NCI-H748 treated with DMSO at 0.1 percent for 48 hours (cell line): ENCODE results near the gene COX5B.
"Not testable (repeated sequence)": the region's sequence is repeated elsewhere in the genome, so short reads cannot be mapped to it uniquely, and the experiment has no call there.

Experiments
- DNase-seq: peaks from one replicate; lab custom pipeline; 2025; lab: John Stamatoyannopoulos, UW

The COX5B gene

GRCh38 chr2:97645695-97646629 lies at the start of gene COX5B:
Gene COX5B, plus strand, starts transcription at chr2:97646062. Its CDS starts 25 bp downstream, at chr2:97646087.
- peak; percentile 84 for DNase-seq

DNA sequence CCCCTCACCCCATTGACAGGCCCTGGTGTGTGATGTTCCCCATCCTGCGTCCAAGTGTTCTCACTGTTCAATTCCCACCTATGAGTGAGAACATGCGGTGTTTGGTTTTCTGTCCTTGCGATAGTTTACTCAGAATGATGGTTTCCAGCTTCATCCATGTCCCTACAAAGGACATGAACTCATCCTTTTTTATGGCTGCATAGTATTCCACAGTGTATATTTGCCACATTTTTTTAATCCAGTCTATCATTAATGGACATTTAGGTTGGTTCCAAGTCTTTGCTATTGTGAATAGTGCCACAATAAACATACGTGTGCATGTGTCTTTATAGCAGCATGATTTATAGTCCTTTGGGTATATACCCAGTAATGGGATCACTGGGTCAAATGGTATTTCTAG lies 49.7 kb upstream of the COX5B start:
- not testable (repeated sequence) for DNase-seq

DNA sequence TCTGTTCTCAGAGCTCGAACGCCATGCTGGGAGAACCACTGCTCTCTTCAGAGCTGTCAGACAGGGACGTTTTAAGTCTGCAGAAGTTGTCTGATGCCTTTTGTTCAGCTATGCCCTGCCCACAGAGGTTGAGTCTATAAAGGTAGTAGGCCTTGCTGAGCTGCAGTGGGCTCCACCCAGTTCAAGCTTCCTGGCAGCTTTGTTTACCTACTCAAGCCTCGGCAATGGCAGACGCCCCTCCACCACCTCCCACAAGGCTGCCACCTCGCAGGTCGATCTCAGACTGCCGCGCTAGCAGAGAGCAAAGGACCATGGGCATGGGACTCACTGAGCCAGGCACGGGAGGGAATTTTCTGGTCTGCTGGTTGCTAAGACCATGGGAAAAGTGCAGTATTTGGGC lies 44.3 kb upstream of the COX5B start:
- DNase-seq, result not testable (repeated sequence)

DNA sequence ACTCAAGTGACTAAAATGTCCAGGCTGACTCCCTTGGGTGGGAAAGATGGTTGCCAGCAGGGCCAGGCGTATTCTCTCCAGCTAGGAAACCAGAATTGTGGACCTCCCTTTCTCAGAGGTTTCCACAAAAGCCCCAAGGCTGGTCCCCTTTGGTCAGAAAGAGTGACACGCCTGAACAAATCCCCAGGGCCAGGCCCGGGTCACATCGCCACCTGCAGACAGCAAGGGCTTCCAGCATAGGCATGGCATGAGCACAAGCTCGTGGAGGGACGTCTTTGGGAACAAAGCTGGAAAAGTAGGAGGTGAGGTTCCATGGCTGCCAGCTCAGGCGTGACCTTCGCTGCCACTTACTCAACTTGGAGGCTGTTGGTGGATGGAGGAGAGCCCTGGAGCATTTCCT lies 40.8 kb upstream of the COX5B start:
- not testable (repeated sequence) for DNase-seq

DNA sequence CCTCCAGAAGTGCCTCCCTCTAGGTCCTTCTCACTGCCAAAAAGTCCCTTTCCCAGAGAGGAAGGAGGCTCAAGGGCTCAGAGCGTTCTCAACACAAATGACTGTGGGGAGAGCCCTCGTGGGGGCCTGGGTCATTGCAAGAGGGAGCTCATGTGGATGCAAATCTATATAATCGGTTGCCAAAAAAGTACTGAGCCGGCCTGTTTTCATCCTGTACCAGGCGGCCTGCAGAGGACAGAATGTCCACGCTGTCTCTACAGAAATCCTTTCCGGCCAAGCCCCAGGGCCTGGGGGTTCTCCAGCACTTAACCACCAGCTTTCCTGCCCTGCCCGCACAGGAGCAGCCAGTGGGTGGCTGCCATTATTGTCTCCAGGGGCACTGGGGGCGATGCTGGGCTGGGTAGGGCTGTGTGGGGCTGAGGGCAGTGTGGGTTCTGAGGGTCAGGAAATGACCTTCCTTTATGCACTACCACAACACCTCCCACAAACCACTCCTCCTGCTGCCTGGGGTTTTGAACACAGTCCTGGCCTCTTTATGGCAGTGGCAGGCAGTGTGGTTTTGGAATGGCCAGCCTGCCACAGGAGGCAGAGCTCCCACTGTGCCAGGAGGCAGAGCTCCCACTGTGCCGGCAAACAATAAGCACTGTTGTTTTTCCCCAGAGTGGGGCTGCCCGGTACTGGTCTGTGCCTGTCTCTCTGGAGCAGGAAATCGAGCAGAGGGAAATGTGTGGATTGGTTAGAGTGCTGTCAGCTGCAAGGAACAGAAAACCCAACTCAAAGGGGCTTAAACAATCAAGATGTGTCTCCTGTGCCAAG lies 40.1 kb upstream of the COX5B start:
- not testable (repeated sequence) for DNase-seq

GRCh38 chr2:97608745-97609144 lies 37.1 kb upstream of the COX5B start:
- DNase-seq, result not testable (repeated sequence)

- DNase-seq, result not testable (repeated sequence)
These were observed 34.0 kb upstream of the COX5B start for GRCh38 chr2:97611895-97612294.

DNA sequence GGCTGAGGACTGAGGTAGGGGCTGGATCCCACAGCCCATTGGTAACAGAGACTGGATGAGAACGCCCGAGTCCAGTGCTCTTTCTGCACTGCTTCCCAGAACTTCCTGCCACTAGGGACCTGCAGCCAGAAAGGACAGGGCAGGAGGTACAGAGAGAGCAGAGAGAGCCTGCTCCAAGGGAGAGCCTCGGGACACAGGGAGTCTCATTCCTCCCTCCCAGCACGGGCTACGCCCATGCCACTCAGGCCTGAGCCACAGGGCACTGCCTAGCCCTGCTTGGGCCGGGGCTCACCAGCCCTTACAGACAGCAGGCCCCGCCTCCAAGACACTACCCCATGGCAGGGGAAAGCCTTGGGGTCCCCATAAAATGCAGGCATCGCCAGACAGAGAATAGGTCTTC lies 30.1 kb upstream of the COX5B start:
- DNase-seq, result not testable (repeated sequence)

DNA sequence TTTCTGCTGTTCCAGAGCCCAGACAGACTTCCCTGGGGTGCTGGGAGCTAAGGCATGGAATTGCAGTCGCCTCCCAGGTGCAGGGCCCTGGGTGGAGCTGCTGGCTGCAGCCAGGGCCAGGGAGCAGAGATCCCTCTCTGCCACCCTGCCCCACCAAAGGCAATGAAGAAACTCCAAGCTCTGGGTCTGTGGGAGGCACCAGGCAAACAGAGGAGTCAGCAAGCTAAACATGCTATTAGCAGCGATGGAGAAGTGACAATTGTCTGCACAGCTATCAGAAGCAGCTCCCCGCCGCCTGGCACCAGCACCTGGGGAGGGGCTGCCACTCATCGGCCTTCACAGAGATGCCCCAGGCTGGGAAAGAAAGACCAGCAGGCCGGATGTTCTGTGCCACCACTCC lies 28.0 kb upstream of the COX5B start:
- no peak for DNase-seq

DNA sequence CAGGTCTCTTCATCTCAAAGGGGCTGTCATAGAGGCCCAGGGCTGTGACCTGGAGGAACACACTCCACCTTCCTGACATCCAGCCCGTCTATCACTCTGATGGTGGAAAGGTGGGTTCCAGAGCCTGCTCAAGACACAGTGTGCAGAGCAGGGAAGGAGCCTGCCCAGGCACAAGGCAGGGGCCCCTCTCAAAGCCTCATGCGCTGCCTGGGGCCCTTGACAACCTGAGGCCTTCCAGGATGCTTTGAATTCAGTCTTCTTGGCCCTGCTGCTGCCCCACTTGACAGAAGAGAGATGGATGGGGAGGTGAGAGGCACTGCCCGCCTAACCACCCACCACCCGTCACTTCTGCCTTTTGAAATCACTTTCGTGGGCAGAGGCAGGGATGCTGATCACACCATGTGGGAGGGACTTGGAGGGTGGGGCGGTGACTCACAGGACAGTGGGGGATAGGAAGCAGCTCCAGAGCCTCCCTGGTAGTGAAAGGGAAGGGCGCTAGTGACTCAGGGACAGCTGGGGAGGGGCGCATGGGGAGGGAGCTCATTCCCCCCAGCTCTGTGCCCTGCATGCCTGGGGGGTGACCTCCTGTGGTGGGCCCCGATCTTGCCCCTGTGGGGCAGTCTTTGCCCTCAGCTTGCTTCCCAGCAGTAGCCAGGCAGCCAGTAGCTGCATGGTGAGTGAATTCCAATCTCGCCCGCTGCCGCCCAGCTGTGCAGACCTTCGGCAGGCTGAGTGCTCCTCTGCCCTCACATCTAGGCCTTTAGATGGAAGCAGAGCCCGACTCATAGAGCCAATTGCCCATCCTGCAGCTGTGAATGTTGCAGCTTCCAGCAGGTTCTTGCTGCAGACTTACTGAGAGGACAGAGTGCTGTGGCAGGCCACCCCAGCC lies 26.7 kb upstream of the COX5B start:
- DNase-seq, result not testable (repeated sequence)

DNA sequence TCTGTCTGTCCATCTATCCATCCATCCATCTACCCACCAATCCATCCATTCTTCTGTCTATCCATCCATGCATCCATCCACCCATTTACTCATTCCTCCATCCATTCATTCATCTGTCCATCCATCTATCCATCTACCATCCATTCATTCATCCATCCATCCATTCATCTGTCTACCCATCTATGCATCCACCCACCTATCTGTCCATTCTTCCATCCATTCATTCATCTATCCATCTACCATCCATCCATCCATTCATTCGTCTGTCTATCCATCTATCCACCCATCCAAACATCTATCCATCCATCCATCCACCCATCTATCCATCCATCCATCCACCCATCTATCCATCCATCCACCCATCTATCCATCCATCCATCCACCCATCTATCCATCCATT lies 25.4 kb upstream of the COX5B start:
- DNase-seq, result not testable (repeated sequence)

DNA sequence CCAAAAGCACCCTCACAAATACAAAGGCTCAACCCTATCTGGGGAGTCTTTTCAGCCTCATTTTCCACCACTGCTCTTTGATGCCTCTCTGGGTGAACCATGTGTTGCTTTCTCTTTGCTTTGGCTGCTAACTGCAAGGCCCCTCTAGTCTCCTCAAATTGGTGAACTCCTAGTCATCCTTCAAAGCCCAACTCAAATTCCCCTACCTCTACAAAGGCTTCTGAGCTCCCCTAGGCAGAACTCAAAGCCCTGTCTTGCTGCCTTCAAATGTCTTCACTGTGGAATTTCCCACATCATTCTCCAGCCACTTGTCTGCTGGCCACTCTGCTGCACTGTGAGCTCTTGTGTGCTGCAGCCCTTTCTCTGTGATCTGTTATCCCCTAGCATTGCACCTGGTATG lies 22.9 kb upstream of the COX5B start:
- not testable (repeated sequence) for DNase-seq

GRCh38 chr2:97625354-97626048 lies 20.4 kb upstream of the COX5B start:
- DNase-seq, result not testable (repeated sequence)

- not testable (repeated sequence) for DNase-seq
These were observed 19.8 kb upstream of the COX5B start for GRCh38 chr2:97626049-97626430.

DNA sequence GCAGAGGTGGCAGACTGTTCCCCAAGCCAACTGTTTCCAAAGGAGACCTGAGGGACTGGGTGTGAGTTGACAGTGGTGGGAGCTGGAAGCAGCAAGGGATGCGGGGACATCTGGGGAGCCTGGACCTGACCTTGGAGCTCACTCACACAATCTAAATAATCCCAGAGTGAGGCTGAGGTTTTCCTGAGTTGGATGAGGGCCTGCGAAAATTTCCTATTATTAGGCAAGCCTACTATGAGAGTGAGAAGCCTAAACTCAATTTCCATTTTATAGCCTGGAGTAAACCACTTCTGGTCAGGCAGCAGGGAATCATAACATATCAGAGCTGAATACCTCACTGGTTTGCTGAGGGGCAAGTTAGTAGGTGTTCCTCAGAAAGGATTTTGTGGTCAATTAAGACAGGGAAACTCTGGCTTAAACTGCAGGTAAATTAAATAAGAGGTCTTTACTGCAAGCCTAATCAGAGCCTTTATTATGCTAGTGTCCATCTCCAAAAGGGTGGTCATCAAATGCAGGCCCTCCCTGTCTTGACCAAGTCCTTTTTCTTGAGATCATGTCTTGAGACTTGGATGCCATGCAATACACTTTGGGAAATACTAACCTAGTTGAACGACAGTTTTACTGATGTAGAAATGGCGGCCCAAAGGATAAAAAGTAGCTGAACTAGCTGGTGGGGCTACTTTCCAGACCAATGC lies 1.7 kb upstream of the COX5B start:
- DNase-seq, result no peak

DNA sequence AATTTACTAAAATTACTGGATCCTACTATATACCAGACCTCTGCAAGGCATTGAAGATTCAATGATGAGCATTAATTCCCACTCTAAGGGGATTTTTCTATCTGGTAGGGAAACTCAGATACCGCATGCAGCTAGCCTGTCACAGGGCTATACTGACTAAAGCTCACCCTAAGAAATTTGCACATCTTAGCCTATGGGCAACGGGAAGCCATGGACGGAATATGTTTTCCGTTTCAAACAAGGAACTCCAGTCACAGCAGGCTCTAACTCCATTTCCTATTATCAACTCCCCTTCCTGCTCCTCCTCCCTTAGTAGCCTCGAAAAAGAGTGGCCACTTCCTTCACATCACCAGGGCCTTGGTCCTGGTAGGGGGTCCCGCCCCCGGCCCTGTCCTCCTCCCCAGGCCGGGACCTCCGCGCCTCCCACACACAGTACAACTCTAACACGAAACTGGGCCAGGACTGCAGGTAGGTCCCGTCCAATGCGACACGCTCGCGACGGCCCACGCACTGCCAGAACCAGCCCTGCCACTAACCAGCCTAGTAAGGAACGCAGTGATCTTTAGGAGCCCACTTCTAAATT lies 659 bp upstream of the COX5B start:
- peak; percentile 5 for DNase-seq

- no peak for DNase-seq
These were observed 1.1 kb downstream of the COX5B start for GRCh38 chr2:97646977-97647376.

- no peak for DNase-seq
These were observed 5.3 kb downstream of the COX5B start for GRCh38 chr2:97651114-97651513.

GRCh38 chr2:97653473-97653872 lies 7.6 kb downstream of the COX5B start:
- no peak for DNase-seq

- DNase-seq, result no peak
These were observed 8.0 kb downstream of the COX5B start for GRCh38 chr2:97653874-97654273.
